HepG2 (cell line): ENCODE measurements around the gene ABCB8. TPM values are rescaled to one million over a fixed set of nuclear protein-coding genes. Genes with fewer than 3 reads are reported as not detected.
A peak's percentile ranks its signal among the peaks of the same experiment; 100 is the strongest.

ENCODE experiments used
- HMGXB3 ChIP-seq: sonication (generic); formaldehyde crosslinking; IDR thresholded peaks from 2 replicates; pipeline ENCODE4 v1.4.0; 2020; ENCODE audit warnings: missing genetic modification reagents, borderline replicate concordance
- MED1 ChIP-seq: sonication (generic); formaldehyde crosslinking; IDR thresholded peaks from 2 replicates; pipeline ENCODE4 v1.4.0; 2020; ENCODE audit warnings: missing genetic modification reagents
- MLXIP ChIP-seq: sonication (generic); formaldehyde crosslinking; IDR thresholded peaks from 2 replicates; pipeline ENCODE4 v1.9.0; 2021; ENCODE audit warnings: missing genetic modification reagents, borderline replicate concordance
- MTF1 ChIP-seq: sonication (generic); formaldehyde crosslinking; IDR thresholded peaks from 2 replicates; pipeline ENCODE4 v1.5.0; 2020; ENCODE audit warnings: missing genetic modification reagents
- NKX3-1 ChIP-seq: sonication (generic); formaldehyde crosslinking; IDR thresholded peaks from 2 replicates; pipeline ENCODE4 v1.5.0; 2020; ENCODE audit warnings: missing genetic modification reagents
- THAP9 ChIP-seq: sonication (generic); formaldehyde crosslinking; IDR thresholded peaks from 2 replicates; pipeline ENCODE4; 2020; ENCODE audit warnings: missing genetic modification reagents, mild to moderate bottlenecking, borderline replicate concordance
- ZNF10 ChIP-seq: sonication (generic); formaldehyde crosslinking; IDR thresholded peaks from 2 replicates; pipeline ENCODE4 v1.4.0; 2020; ENCODE audit warnings: mild to moderate bottlenecking, low read depth, missing genetic modification reagents, borderline replicate concordance
- ZNF580 ChIP-seq: IDR thresholded peaks from 2 replicates; pipeline ENCODE4 v1.6.1; 2016; ENCODE audit warnings: low read depth, borderline replicate concordance
- polyA plus RNA-seq, 8 experiments: library from polyadenylated mRNA; depleted of rRNA in 3 of 8; stranded (reverse) in 7 of 8; unstranded in 1 of 8; fragments of >200 nt; fragmentation: Illumina TruSeq in 4 of 8; extraction: Trizol in 4 of 8; gene quantifications; 2 replicates each; pipeline versions ENCODE4 v1.2.1 to v1.2.3, GENCODE V29; 2011 to 2016; ENCODE audit warnings: low read depth in 4 of 8, missing spikeins in 1 of 8, mixed read lengths in 1 of 8; ENCODE audit not compliant: insufficient read depth in 1 of 8
- total RNA-seq, 5 experiments: library from RNA; depleted of rRNA; stranded (reverse); fragments of >200 nt; fragmentation: Illumina TruSeq; extraction: Trizol; gene quantifications; 2 replicates each; pipeline ENCODE4 v1.2.3, GENCODE V29; 2016; ENCODE audit warnings: low read depth in 1 of 5
- TF ChIP-seq, protein P1 (sequence below): sonication (generic); formaldehyde crosslinking; IDR thresholded peaks from 2 replicates; pipeline ENCODE4 v1.5.1; 2020; ENCODE audit warnings: missing genetic modification reagents, mild to moderate bottlenecking, borderline replicate concordance
- TF ChIP-seq, protein P2 (sequence below): sonication (generic); formaldehyde crosslinking; IDR thresholded peaks from 2 replicates; pipeline ENCODE4 v1.5.0; 2020; ENCODE audit warnings: mild to moderate bottlenecking, missing genetic modification reagents
- TF ChIP-seq, protein P3 (sequence below): sonication (generic); formaldehyde crosslinking; IDR thresholded peaks from 2 replicates; pipeline ENCODE4 v1.8.1; 2023; ENCODE audit warnings: mild to moderate bottlenecking, inconsistent platforms, moderate library complexity, missing genetic modification reagents, borderline replicate concordance

The ABCB8 gene
- total and polyA plus RNA-seq, 2 of the 13 experiments (the other 11 are each of a cell fraction or from before 2014, with no cell fraction given): 6.6 to 16.7 TPM

DNA sequence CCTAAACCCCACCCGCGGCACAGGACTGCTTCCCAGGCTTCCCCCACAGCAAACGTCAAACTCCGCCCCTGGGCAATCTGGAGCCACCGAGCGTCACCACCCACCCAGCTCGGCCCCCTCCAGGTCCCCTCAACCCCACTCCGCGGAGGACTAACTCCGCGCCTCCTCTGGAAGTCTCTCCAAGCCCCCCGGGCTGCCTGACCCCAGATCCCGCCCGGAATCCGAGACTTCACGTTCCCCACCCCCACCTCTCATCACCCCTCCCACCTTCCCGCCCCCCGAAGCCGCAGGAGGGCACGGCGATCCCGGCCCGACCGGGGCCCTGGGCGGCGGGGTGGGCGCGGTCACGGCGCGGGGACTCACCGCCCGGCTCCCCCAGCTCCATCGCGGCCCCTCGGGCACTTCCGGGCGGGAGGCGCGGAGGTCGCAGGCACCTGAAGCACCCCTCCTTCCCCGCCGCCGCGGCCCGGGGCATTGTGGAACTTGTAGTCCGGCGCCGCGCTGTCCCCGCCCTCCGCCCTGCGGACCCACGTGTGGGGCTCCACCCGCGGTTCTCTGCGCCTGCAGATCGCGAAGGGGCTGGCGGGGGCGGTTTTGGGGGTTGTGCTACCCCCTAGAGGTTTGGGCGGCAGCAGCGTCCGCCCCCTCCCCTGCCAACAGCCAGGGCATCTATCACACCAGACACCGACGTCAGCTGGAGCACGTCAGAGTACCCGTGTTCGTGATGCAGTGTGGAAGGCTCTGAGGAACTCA, 55.0 kb downstream of the ABCB8 start, which contains the start of gene TMUB1 (continued):
- TF ChIP-seq THAP9 (CRISPR knock-in tag): no peak
- no peak for TF ChIP-seq MTF1 (CRISPR knock-in tag)
- TF ChIP-seq MED1 (CRISPR knock-in tag): 0 out of 2 replicates have a peak, but pooled peaks have one; percentile 18
- TF ChIP-seq ZNF580 (CRISPR knock-in tag): no peak
- TF ChIP-seq ZNF10 (CRISPR knock-in tag): no peak
- TF ChIP-seq MLXIP (CRISPR knock-in tag): no peak
- TF ChIP-seq, protein P1, sequence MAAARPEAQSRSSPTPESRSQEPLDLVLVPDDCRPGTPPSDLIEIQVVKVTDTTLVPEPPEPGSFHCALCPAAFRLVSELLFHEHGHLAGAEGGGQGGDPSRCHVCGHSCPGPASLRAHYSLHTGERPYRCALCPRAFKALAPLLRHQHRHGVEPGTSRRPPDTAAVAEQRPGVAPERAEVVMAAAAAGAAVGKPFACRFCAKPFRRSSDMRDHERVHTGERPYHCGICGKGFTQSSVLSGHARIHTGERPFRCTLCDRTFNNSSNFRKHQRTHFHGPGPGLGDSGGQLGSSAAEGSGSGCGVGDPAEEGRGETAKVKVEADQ: no peak
- TF ChIP-seq, protein P2, sequence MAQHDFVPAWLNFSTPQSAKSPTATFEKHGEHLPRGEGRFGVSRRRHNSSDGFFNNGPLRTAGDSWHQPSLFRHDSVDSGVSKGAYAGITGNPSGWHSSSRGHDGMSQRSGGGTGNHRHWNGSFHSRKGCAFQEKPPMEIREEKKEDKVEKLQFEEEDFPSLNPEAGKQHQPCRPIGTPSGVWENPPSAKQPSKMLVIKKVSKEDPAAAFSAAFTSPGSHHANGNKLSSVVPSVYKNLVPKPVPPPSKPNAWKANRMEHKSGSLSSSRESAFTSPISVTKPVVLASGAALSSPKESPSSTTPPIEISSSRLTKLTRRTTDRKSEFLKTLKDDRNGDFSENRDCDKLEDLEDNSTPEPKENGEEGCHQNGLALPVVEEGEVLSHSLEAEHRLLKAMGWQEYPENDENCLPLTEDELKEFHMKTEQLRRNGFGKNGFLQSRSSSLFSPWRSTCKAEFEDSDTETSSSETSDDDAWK (CRISPR knock-in tag): no peak
- TF ChIP-seq, protein P3, sequence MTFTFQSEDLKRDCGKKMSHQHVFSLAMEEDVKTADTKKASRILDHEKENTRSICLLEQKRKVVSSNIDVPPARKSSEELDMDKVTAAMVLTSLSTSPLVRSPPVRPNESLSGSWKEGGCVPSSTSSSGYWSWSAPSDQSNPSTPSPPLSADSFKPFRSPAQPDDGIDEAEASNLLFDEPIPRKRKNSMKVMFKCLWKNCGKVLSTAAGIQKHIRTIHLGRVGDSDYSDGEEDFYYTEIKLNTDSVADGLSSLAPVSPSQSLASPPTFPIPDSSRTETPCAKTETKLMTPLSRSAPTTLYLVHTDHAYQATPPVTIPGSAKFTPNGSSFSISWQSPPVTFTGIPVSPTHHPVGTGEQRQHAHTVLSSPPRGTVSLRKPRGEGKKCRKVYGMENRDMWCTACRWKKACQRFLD (CRISPR knock-in tag): no peak
- no peak for TF ChIP-seq NKX3-1 (CRISPR knock-in tag)
- TF ChIP-seq HMGXB3 (CRISPR knock-in tag): no peak
